CD4-positive, alpha-beta T cell treated with Interleukin-6 for 4 hours (primary cell): Measurements from ENCODE around the gene CRK.
A peak's percentile ranks its signal among the peaks of the same experiment; 100 is the strongest.
"Not testable (repeated sequence)": the region's sequence is repeated elsewhere in the genome, so short reads cannot be mapped to it uniquely, and the experiment has no call there.

Experiments used
- DNase-seq: peaks from one replicate; pipeline ENCODE4 v3.0.0-alpha.2; 2020; ENCODE audit warnings: mixed read lengths

The CRK gene

DNA sequence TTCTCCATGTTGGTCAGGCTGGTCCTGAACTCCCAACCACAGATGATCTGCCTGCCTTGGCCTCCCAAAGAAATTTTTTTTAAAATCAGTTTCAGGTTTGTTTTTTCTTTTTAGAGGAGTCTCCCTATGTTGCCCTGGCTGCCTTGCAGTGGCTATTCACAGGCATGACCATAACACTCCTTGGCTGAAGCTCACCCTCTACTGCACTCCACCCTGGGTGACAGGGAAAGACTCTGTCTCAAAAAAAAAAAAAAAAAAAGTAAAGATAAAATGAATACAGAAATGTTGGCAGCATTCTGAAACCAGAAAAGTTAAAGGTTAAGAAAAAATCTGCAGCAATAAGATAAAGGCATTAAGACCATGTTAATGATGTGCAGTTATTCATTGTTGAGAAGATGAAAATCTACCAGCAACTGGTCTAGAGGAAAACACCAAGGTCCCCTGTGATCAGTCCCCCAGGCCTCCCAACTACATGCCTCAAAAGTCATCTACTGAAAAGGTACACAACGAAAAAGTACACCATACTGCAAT, 71.1 kb downstream of the CRK start:
- no peak for DNase-seq

GRCh38 chr17:1379930-1380313, 76.1 kb downstream of the CRK start:
- DNase-seq = no peak

DNA sequence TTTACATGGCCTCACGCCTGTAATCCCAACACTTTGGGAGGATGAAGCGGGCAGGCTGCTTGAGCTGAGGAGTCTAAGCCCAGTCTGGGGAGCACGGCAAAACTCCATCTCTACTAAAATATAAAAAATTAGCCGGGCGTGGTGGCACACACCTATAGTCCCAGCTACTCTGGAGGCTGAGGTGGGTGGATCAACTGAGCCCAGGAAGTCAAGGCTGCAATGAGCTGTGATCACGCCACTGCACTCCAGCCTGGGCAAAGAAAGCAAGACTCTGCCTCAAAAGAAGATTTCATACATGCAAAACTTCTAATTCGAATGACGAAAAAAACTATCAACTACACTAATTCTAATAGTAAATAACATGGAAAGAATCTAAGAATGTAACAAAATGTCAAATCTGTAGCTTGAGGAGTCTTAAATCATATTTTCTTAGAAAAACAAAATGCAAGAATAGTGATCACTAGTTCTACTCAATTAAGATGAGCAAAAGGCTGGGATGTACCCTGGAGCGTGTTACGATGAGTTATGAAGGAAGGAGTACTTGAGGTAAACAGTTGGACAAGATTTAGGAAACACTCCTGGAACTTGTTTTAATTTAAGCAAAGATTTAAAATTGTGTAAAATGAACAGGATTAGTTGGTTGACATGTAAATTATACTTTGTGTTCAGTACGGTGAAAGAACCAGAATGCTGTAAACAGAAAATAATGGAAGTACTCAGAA, 76.7 kb downstream of the CRK start:
- DNase-seq = no peak

DNA sequence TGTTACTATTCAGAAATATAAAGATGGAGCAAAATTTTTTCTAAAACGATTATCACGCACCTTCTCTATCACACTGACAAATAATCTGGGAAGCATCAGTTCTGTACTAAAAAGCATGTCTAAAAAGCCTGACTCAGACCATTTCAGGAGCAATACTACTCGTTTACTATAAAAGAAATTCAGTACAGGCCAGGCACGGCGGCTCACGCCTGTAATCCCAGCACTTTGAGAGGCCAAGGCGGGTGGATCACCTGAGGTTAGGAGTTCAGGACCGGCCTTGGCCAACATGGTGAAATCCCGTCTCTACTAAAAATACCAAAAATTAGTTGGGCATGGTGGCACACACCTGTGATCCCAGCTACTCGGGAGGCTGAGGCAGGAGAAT, 77.6 kb downstream of the CRK start:
- not testable (repeated sequence) for DNase-seq

- DNase-seq = peak; percentile 23
These were observed 78.7 kb downstream of the CRK start for GRCh38 chr17:1377334-1377733.

DNA sequence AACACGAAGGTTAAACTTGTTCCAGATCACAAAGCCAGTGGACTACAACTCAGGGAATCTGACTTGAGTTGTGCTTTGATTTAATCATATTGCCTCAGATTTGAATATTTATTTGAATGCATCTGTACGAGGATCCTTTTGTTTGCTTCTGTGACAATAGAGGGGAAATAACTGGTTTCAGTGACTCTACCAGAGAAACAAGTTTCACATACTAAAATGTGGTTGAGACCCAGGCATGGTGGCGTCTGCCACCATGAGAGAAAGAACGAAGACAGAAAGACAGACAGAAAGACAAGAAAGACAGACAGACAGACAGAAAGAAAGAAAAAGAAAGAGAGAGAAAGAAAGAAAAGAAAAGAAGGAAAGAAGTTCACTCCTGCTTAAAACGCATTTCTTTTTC, 80.0 kb downstream of the CRK start:
- DNase-seq = no peak

DNA sequence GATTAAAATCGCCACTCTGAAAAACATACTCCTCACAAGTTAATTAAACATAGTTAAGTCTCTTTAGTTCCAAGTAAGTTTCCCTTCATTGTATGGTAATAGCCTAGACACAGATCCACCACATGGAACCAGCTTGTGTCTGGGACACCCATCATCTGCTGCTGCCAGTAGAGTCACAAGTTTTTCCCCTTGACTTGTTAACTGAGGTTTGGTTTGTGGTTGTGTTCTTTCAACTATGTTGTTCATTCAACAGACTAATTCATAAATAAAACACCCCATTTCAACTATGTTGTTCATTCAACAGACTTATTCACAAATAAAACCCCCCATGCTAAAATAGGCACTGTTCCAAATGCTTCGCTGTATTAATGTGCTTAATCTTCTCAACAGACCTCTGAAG, 80.4 kb downstream of the CRK start:
- no peak for DNase-seq

DNA sequence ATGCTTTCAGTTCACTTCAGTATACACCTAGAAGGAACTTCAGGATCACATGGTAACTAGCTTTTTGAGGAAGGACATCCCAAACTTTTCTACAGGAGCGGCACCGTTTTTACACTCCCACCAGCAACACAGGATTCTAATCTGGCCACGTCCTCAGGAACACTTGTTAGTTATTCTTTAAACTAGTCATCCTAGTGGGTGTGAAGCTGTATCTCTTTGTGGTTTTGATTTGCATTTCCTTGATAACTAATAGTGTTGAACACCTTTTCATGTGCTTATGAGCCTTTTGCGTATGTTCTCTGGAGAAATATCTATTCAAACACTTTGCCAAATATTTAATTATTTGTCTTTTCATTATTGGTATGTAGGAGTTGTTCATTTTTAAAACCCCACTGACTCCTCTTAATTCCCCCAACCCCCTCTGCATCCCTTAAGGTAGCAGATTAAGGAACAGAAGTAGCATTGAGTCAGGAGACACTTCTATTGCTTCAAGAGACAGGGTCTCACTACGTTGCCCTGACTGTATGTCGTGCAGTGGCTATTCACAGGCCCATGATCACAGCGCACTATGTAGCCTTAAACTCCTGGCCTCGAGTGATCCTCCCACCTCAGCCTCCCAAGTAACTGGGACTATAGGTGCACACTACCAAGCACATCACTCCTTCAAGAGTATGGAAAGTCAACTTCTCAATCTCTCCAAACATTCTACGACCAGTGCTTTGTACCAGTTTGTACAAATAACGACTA, 81.4 kb downstream of the CRK start:
- no peak for DNase-seq

GRCh38 chr17:1373707-1374237, 82.3 kb downstream of the CRK start:
- no peak for DNase-seq

DNA sequence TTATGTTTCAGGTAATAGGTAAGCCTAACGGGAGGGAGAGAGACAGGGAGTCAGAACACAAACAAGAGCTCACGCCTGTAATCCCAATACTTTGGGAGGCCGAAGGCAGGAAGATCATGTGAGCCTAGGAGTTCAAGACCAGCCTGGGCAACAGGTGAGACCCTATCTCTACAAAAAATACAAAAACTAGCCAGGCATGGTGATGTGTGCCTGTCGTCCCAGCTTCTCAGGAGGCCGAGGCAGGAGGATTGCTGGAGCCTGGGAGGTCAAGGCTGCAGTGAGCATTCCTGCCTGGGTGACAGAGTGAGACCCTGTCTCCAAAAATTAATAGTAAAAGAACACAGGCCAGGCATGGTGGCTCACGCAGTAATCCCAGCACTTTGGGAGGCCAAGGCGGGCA, 83.4 kb downstream of the CRK start:
- DNase-seq = no peak

DNA sequence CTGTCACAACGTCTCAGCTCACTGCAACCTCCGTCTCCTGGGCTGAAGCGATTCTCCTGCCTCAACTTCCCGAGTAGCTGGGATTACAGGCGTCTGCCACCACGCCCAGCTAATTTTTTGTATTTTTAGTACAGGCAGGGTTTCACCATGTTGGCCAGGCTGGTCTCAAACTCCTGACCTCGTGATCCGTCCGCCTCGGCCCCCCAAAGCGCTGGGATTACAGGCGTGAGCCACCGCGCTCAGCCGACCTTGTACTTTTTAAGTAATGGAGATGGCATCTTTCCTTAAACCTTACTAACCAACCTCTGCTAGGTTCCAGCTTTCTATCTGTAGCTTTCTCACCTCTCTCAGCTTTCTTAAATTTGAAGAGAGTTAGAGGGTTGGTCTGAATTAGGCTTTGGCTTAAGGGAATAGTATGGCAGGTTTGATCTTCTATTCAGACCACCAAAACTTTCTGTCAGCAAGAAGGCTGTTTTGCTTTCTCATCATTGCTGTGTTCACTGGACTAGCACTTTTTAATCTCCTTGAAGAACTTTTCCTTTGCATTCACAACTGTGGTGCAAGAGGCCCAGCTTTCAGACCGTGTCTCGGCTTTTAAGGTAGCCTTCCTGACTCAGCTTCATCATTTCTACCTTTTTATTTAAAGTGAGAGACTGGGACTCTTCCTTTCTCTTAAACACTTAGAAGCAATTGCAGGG, 84.0 kb downstream of the CRK start:
- DNase-seq = no peak
